Ishikawa (cell line): ENCODE measurements around the gene APBA2.

Experiments
- CEBPB ChIP-seq: IDR thresholded peaks from 2 replicates; pipeline ENCODE4 v1.6.1; 2012
- CREB1 ChIP-seq: IDR thresholded peaks from 2 replicates; pipeline ENCODE4 v1.6.1; 2012; ENCODE audit warnings: low read depth
- EGR1 ChIP-seq: IDR thresholded peaks from 2 replicates; pipeline ENCODE4 v1.6.1; 2012
- EP300 ChIP-seq: IDR thresholded peaks from 2 replicates; pipeline ENCODE4 v1.6.1; 2012; ENCODE audit warnings: borderline replicate concordance
- FOXM1 ChIP-seq: IDR thresholded peaks from 2 replicates; pipeline ENCODE4 v1.6.1; 2012; ENCODE audit warnings: low read depth, borderline replicate concordance
- NFIC ChIP-seq: IDR thresholded peaks from 2 replicates; pipeline ENCODE4 v1.6.1; 2012
- RAD21 ChIP-seq: IDR thresholded peaks from 2 replicates; pipeline ENCODE4 v1.6.1; 2012; ENCODE audit warnings: low read depth
- TAF1 ChIP-seq: IDR thresholded peaks from 2 replicates; pipeline ENCODE4 v1.6.1; 2012; ENCODE audit warnings: low read depth, mild to moderate bottlenecking
- TCF12 ChIP-seq: IDR thresholded peaks from 2 replicates; pipeline ENCODE4 v1.6.1; 2012; ENCODE audit warnings: low read depth
- TEAD4 ChIP-seq: IDR thresholded peaks from 2 replicates; pipeline ENCODE4 v1.6.1; 2012
- YY1 ChIP-seq: IDR thresholded peaks from 2 replicates; pipeline ENCODE4 v1.6.1; 2012; ENCODE audit warnings: low read depth
- ZBTB7A ChIP-seq: IDR thresholded peaks from 2 replicates; pipeline ENCODE4 v1.6.1; 2012; ENCODE audit warnings: low read depth
- TF ChIP-seq, protein P1 (sequence below): IDR thresholded peaks from 2 replicates; pipeline ENCODE4 v1.6.1; 2012; ENCODE audit warnings: low read depth, mild to moderate bottlenecking
- TF ChIP-seq, protein P2 (sequence below): IDR thresholded peaks from 2 replicates; pipeline ENCODE4 v1.6.1; 2012
- TF ChIP-seq, protein P3 (sequence below): IDR thresholded peaks from 2 replicates; pipeline ENCODE4 v1.6.1; 2012

APBA2 gene

DNA sequence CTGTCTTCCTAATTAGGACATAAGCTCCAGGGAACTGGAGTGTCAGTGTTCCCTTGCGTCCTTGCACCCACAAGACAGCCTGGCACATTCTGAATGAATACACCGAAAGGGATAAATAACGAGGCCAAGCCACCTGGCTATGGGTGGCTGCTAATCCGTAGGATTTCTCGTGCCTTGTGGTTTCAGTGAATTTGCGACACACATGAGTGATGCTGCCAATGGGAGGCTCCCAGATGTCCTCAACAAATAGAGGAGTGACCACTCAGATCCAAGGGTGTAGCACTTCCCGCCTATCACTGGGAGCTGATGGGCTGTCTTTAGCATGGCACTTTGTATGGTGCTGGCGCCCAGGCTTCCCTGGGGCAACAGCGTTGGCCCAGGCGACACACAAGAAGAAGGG lies 43.4 kb downstream of the APBA2 start:
- TF ChIP-seq, protein P1, sequence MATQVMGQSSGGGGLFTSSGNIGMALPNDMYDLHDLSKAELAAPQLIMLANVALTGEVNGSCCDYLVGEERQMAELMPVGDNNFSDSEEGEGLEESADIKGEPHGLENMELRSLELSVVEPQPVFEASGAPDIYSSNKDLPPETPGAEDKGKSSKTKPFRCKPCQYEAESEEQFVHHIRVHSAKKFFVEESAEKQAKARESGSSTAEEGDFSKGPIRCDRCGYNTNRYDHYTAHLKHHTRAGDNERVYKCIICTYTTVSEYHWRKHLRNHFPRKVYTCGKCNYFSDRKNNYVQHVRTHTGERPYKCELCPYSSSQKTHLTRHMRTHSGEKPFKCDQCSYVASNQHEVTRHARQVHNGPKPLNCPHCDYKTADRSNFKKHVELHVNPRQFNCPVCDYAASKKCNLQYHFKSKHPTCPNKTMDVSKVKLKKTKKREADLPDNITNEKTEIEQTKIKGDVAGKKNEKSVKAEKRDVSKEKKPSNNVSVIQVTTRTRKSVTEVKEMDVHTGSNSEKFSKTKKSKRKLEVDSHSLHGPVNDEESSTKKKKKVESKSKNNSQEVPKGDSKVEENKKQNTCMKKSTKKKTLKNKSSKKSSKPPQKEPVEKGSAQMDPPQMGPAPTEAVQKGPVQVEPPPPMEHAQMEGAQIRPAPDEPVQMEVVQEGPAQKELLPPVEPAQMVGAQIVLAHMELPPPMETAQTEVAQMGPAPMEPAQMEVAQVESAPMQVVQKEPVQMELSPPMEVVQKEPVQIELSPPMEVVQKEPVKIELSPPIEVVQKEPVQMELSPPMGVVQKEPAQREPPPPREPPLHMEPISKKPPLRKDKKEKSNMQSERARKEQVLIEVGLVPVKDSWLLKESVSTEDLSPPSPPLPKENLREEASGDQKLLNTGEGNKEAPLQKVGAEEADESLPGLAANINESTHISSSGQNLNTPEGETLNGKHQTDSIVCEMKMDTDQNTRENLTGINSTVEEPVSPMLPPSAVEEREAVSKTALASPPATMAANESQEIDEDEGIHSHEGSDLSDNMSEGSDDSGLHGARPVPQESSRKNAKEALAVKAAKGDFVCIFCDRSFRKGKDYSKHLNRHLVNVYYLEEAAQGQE, result no peak
- TF ChIP-seq EP300, result no peak
- no peak for TF ChIP-seq CEBPB
- TF ChIP-seq NFIC, result no peak
- no peak for TF ChIP-seq TAF1
- TF ChIP-seq YY1, result no peak
- no peak for TF ChIP-seq ZBTB7A
- TF ChIP-seq TEAD4, result no peak
- TF ChIP-seq, protein P2, sequence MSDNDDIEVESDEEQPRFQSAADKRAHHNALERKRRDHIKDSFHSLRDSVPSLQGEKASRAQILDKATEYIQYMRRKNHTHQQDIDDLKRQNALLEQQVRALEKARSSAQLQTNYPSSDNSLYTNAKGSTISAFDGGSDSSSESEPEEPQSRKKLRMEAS, result no peak
- no peak for TF ChIP-seq CREB1
- TF ChIP-seq, protein P3, sequence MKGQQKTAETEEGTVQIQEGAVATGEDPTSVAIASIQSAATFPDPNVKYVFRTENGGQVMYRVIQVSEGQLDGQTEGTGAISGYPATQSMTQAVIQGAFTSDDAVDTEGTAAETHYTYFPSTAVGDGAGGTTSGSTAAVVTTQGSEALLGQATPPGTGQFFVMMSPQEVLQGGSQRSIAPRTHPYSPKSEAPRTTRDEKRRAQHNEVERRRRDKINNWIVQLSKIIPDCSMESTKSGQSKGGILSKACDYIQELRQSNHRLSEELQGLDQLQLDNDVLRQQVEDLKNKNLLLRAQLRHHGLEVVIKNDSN, result no peak
- TF ChIP-seq RAD21, result no peak
- TF ChIP-seq EGR1, result no peak
- TF ChIP-seq FOXM1, result no peak
- TF ChIP-seq TCF12, result no peak

DNA sequence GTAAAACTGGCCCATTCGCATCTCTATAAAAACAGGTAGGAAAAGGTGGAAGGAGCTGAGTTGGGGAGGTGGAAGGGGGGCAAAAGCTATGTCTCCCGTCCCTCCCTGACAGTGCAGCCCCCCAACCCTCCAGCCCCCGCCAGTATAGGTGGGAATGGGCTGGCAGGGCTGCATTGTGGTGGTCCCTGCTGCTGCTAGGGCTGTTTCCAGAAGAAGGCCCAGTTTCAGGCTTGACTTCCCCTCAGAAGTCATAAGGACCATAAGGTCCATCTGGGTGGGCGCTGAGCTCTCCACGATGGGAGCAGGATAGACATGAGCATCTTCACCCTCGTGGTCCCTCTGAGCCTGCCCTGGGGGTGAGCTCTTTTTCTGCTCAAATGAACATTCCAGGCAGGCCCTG lies 44.2 kb downstream of the APBA2 start:
- no peak for TF ChIP-seq TAF1
- TF ChIP-seq YY1, result no peak
- TF ChIP-seq TEAD4, result no peak
- TF ChIP-seq FOXM1, result no peak

DNA sequence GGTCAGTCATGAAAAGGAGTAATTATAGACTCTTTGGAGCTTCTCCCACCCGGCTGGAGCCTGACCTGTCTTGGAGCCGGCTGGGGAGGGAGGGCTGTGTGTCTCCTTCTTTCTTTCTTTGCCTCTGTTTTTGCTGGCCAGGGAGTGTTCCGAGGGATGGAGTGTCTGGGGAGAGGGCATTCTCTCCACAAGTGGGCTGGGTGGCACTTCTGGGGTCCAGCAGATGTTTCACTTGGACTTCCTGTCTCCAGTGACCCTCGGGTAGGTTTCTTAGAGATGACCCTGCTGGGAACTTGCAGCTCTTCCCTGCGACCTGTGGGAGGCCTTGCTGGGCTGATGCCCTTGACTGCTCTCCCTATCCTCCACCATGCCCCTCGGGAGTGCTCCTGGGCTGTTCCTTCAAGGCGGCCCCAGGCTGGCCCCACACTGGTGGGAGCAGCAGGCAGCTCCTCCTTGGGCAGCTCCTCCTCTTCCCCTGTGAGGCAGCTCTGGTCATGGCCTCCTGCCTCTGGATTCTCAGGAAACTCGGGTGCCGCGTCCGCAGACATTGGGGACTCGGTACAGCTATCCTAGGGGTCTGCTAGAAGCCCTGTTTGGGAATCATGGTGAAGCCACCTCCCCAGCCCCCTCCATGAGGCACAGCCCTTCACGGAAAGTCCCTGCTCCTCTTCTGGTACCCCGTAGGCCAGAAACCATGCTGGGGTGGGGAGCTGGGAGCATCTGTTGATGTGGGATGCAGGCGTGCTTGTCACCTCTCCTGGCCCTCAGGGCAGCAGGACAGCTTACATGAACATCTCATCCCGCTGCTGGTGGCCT lies 44.9 kb downstream of the APBA2 start:
- TF ChIP-seq RAD21 (no peak), TAF1 (no peak), TEAD4 (no peak), TCF12 (no peak), EGR1 (no peak), CEBPB (no peak), EP300 (no peak)
- TF ChIP-seq, protein P1, result no peak

DNA sequence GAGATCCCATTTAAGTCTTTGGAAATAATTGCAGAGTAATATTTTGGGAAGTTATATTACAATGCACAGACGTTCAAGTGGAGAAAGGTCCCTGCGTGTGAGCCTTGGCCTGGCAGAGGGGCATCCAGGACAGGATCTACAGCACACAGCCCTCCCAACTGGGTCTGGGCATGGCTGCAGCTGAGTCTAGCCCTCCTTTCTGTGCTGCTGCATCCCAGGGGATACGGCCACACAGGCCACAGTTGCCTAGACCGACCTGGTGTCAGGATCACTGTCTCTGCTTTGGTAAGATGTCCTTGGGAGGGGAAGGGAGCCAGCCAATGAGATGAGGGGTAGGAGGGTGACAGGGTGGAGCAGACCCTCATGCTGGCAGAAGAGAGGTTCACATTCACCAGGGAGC lies 46.1 kb downstream of the APBA2 start:
- no peak for TF ChIP-seq YY1
- TF ChIP-seq TCF12, result no peak
- TF ChIP-seq, protein P1, result no peak
- TF ChIP-seq EP300, result no peak
- TF ChIP-seq CREB1, result no peak
- TF ChIP-seq, protein P3, result no peak
- TF ChIP-seq CEBPB, result no peak
- TF ChIP-seq TEAD4, result no peak
- no peak for TF ChIP-seq FOXM1

DNA sequence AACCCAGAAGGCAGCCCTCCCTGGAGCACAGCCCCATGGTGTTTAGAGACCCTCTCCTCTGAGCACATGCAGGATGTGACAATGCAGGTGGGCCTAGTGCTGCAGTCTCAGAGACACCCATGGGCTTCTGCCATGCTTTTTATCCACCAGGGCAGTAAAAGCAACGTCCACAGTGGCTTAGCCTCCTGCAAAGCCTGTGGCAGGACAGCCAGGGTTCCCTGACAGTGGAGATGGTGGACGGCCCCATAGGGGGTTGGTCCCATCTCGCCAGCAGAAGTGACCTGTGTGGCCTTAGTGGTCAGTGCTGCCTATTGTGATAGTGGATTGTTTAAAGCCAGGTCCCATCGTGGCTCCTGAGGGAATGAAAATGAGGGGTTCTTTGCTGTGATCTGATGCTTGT lies 46.6 kb downstream of the APBA2 start:
- TF ChIP-seq, protein P3, result no peak
- TF ChIP-seq CEBPB (no peak), EP300 (no peak), CREB1 (no peak), TEAD4 (no peak), TCF12 (no peak), YY1 (no peak), FOXM1 (no peak), NFIC (no peak), ZBTB7A (no peak), RAD21 (no peak), TAF1 (no peak), EGR1 (no peak)
- TF ChIP-seq, protein P1, result no peak
- TF ChIP-seq, protein P2, result no peak
